ENCODE data around the gene CABP7. TPM values are rescaled to one million over a fixed set of nuclear protein-coding genes. Genes with fewer than 3 reads are reported as not detected.

CABP7 gene
- total RNA-seq, 1 donor from 2014 or later = 0.12 TPM

DNA sequence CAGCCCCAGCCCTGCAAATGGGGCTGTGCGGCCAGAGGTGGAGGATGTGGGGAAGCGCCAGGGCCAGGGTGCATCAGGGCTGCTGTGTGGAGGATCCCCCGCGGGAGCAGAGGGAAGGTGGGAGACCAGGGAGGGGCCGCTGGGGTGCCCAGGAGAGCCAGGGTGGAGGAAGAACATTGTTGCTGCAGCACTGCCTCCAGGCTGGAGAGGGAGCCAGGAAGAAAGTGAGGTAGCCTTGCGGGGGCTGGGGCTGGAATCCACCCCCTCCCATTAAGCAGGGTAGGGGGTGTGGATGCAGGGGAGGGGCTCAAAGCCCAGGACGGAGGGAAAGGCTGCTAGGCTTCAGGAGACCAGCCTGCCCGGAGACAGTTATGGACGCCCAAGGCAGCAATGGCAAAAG, 15.0 kb downstream of the CABP7 start:
- H3K27me3 Mint-ChIP-seq = no peaks in the 10 kb centered on the region
- no peaks in the 10 kb centered on the region for H3K36me3 Mint-ChIP-seq (ENCODE audit: insufficient read depth)
- no peak overlapping the region for H3K27ac Mint-ChIP-seq
- no peak for DNase-seq (ENCODE audit: low spot score, unreplicated experiment)
- H3K9me3 Mint-ChIP-seq (ENCODE audit: low read depth) = no peaks in the 10 kb centered on the region
- no peaks in the 10 kb centered on the region for H3K4me1 Mint-ChIP-seq (ENCODE audit: low read depth)
- no peak overlapping the region for H3K4me3 Mint-ChIP-seq (ENCODE audit: low read depth)
- TF ChIP-seq, protein P1, sequence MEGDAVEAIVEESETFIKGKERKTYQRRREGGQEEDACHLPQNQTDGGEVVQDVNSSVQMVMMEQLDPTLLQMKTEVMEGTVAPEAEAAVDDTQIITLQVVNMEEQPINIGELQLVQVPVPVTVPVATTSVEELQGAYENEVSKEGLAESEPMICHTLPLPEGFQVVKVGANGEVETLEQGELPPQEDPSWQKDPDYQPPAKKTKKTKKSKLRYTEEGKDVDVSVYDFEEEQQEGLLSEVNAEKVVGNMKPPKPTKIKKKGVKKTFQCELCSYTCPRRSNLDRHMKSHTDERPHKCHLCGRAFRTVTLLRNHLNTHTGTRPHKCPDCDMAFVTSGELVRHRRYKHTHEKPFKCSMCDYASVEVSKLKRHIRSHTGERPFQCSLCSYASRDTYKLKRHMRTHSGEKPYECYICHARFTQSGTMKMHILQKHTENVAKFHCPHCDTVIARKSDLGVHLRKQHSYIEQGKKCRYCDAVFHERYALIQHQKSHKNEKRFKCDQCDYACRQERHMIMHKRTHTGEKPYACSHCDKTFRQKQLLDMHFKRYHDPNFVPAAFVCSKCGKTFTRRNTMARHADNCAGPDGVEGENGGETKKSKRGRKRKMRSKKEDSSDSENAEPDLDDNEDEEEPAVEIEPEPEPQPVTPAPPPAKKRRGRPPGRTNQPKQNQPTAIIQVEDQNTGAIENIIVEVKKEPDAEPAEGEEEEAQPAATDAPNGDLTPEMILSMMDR (IDR thresholded peaks at IDR 0.05; ENCODE audit: unreplicated experiment) = no peak

DNA sequence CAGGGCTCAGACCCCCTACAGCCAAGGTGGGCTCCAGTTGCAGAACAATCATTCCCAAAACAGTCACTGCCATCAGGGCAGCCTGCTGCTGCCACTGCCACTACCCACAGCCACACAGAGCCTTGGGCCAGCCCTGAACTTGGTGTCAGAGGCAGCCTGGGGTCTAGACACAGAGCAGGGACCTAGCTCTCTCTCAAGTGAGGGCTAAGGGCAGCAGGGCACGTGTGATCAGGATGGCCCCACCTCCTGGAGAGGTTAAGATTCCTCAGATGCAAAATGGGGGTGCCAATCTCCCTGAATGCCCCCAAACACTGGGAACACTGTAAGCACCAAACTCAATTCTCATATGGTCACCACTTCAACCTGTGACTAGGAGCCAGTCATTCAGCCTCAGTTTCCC, 15.6 kb downstream of the CABP7 start:
- Mint-ChIP-seq H3K27me3 (no peaks in the 10 kb centered on the region), H3K36me3 (ENCODE audit: insufficient read depth) (no peaks in the 10 kb centered on the region), H3K4me3 (ENCODE audit: low read depth) (no peak overlapping the region), H3K4me1 (ENCODE audit: low read depth) (no peaks in the 10 kb centered on the region), H3K9me3 (ENCODE audit: low read depth) (no peaks in the 10 kb centered on the region), H3K27ac (no peak overlapping the region)
- DNase-seq (ENCODE audit: low spot score, unreplicated experiment) = no peak
- TF ChIP-seq, protein P1 (IDR thresholded peaks at IDR 0.05; ENCODE audit: unreplicated experiment) = no peak

DNA sequence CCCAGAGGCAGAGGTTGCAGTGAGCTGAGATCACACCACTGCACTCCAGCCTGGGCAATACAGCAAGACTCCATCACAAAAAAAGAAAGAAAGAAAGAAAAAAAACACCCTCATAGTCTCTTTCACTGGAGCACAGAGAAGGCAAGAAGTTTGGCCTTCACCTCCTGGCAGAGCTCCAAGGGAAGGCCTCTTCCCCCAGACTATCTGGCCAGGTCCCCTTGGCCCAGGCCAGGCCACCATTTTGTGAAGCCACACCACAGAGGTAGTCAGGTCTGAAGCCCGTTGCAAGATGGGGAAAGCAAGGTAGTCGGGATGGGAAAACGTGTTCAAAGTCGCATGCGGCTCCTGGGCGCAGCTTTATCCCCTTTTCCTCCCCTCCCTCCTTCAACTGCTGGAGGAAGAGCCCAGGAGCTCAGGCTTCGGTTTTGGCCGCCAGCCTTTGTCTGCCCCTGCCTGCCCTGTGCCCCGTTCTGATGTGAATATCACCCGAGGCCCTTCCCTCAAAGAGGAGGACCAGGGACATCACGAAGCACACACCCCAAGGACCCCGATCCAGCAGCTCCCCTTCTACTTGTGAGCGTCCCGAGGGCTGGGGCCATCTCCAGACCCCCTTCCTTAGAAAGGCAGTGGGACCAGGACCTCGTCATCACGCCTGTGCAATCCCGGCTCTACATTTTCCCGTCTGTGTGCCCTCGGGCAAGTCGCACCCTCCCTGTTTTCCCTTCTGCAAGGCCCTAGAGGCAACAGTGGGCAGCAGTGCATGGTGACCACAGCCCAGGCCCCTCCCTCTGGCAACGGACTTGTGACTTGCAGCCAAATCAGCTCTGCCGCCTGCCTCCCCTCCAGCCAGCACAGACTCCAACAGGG, 17.7 kb downstream of the CABP7 start:
- no peak overlapping the region for H3K27ac Mint-ChIP-seq
- peaks cover 3% of the 10 kb centered on the region for H3K36me3 Mint-ChIP-seq (ENCODE audit: insufficient read depth)
- DNase-seq (ENCODE audit: low spot score, unreplicated experiment) = no peak
- TF ChIP-seq, protein P1 (IDR thresholded peaks at IDR 0.05; ENCODE audit: unreplicated experiment) = no peak
- H3K9me3 Mint-ChIP-seq (ENCODE audit: low read depth) = no peaks in the 10 kb centered on the region
- H3K4me3 Mint-ChIP-seq (ENCODE audit: low read depth) = no peak overlapping the region
- no peaks in the 10 kb centered on the region for H3K27me3 Mint-ChIP-seq
- no peaks in the 10 kb centered on the region for H3K4me1 Mint-ChIP-seq (ENCODE audit: low read depth)

DNA sequence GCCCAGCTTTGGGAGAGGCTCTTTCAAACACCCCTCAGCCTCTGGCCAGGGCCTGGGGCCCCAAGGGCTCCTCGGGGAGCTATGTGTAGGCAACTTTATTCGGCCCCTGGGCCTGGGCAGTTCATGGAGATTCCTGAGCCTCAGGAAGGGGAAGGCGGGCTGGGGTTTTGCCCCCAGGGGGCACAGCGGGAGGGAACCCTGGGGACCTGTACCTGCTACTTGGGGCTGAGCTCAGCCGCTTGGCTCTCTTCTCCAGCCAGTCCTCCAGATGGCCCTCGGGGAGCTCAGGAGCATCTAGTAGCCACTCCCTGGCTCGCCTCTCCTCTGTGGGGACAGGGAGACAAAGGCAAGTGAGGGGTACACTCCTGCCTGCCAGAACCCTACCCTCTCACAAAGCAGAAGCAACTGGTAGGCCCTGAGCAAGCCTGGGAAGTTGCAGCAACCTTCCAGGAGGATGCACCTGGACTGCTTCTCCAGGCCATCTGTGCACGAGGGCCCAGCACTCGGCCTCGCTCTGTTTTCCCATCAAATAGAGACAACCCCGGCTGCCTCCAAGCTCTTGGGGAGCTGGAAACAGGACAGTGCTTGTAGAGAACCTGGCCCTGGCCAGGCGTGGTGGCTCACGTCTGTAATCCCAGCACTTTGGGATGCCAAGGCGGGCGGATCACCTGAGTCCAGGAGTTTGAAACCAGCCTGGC, 18.5 kb downstream of the CABP7 start:
- Mint-ChIP-seq H3K27me3 (no peaks in the 10 kb centered on the region), H3K27ac (no peak overlapping the region), H3K9me3 (ENCODE audit: low read depth) (no peaks in the 10 kb centered on the region), H3K4me3 (ENCODE audit: low read depth) (no peak overlapping the region), H3K36me3 (ENCODE audit: insufficient read depth) (peaks cover 3% of the 10 kb centered on the region), H3K4me1 (ENCODE audit: low read depth) (no peaks in the 10 kb centered on the region)
- TF ChIP-seq, protein P1 (IDR thresholded peaks at IDR 0.05; ENCODE audit: unreplicated experiment) = no peak
- no peak for DNase-seq (ENCODE audit: low spot score, unreplicated experiment)

DNA sequence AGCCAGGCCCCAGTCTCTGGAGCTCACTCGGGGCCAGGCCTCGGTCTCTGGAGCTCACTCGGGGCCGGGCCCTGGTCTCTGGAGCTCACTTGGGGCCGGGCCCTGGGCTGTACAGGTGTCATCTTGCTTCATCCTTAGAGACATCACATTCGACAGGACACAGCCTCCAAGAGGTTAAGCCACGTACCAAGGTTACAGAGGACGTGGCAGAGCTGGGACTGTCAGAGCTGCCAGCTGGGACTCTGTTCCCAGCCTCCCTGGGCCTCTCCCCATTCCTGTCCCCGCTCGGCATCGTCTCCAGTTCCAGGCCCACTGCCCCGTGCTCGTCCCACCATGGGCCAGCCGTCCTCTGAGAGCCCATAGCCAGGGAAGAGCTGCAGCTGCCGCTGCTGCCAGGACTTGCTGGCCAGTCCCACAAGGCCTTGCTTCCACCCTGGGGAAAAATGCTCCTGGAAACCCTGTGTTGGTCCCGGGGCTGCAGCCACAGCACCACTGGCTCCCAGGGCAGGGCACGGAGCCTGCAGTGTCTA, 19.6 kb downstream of the CABP7 start:
- Mint-ChIP-seq H3K9me3 (ENCODE audit: low read depth) (no peaks in the 10 kb centered on the region), H3K4me3 (ENCODE audit: low read depth) (no peak overlapping the region)

More for the DNA sequence above, 19.6 kb downstream of the CABP7 start:
- Mint-ChIP-seq H3K27me3 (no peaks in the 10 kb centered on the region), H3K36me3 (ENCODE audit: insufficient read depth) (peaks cover 3% of the 10 kb centered on the region), H3K27ac (no peak overlapping the region), H3K4me1 (ENCODE audit: low read depth) (no peaks in the 10 kb centered on the region)
- DNase-seq (ENCODE audit: low spot score, unreplicated experiment) = no peak
- TF ChIP-seq, protein P1 (IDR thresholded peaks at IDR 0.05; ENCODE audit: unreplicated experiment) = no peak
